ENCODE data around the gene GRIP1. TPM values are rescaled to one million over a fixed set of nuclear protein-coding genes. Genes with fewer than 3 reads are reported as not detected.

GRIP1 gene
- total and polyA plus RNA-seq, 2 experiments from 2014 or later: 7.7 TPM

GRCh38 chr12:66692986-66693385 is 14.1 kb upstream of the GRIP1 start:
- no peak for TF ChIP-seq EZH2 (IDR thresholded peaks at IDR 0.05; ENCODE audit: borderline replicate concordance)
- no peak for TF ChIP-seq CTCF (IDR thresholded peaks at IDR 0.05; ENCODE audit: poor library complexity)
- no peak for TF ChIP-seq EZH2phosphoT487 (IDR thresholded peaks at IDR 0.05; ENCODE audit: low read depth, severe bottlenecking, unreplicated experiment)
- no peak overlapping the region for H3K4me3 ChIP-seq
- H3K9me3 ChIP-seq (ENCODE audit: low read depth): no peaks in the 10 kb centered on the region
- no peak for DNase-seq (ENCODE audit: low spot score)
- no peak overlapping the region for H3K27ac ChIP-seq
- 85% methylated on average over 4 of the region's 4 CpGs for WGBS (ENCODE audit: low lambda C conversion rate, missing lambda C conversion rate)
- no peak overlapping the region for H3K4me2 ChIP-seq
- H4K20me1 ChIP-seq (ENCODE audit: insufficient read depth, poor library complexity, severe bottlenecking): no peaks in the 10 kb centered on the region
- no peaks in the 10 kb centered on the region for H3K79me2 ChIP-seq
- H2AFZ ChIP-seq: no peak overlapping the region
- no peaks in the 10 kb centered on the region for H3K9me2 ChIP-seq (replicated peaks; ENCODE audit: insufficient read depth)
- H3K36me3 ChIP-seq (replicated peaks; ENCODE audit: insufficient read depth, low read depth): no peaks in the 10 kb centered on the region
- no peaks in the 10 kb centered on the region for H3K4me1 ChIP-seq (ENCODE audit: insufficient read depth)
- no peaks in the 10 kb centered on the region for H3K27me3 ChIP-seq

GRCh38 chr12:66692170-66692569 is 13.3 kb upstream of the GRIP1 start:
- H3K27me3 ChIP-seq: no peaks in the 10 kb centered on the region
- H3K4me1 ChIP-seq (ENCODE audit: insufficient read depth): no peaks in the 10 kb centered on the region
- H3K79me2 ChIP-seq: no peaks in the 10 kb centered on the region
- H2AFZ ChIP-seq: no peak overlapping the region
- H3K4me2 ChIP-seq: no peak overlapping the region
- DNase-seq (ENCODE audit: low spot score): no peak
- 93% methylated on average over 1 of the region's 1 CpG for WGBS (ENCODE audit: low lambda C conversion rate, missing lambda C conversion rate)
- no peaks in the 10 kb centered on the region for H3K9me2 ChIP-seq (replicated peaks; ENCODE audit: insufficient read depth)
- TF ChIP-seq CTCF (IDR thresholded peaks at IDR 0.05; ENCODE audit: poor library complexity) (no peak), EZH2phosphoT487 (IDR thresholded peaks at IDR 0.05; ENCODE audit: low read depth, severe bottlenecking, unreplicated experiment) (no peak), EZH2 (IDR thresholded peaks at IDR 0.05; ENCODE audit: borderline replicate concordance) (no peak)
- H3K36me3 ChIP-seq (replicated peaks; ENCODE audit: insufficient read depth, low read depth): no peaks in the 10 kb centered on the region
- no peak overlapping the region for H3K27ac ChIP-seq
- no peaks in the 10 kb centered on the region for H3K9me3 ChIP-seq (ENCODE audit: low read depth)
- no peak overlapping the region for H3K4me3 ChIP-seq
- H4K20me1 ChIP-seq (ENCODE audit: insufficient read depth, poor library complexity, severe bottlenecking): no peaks in the 10 kb centered on the region

- TF ChIP-seq CTCF (IDR thresholded peaks at IDR 0.05; ENCODE audit: poor library complexity) (peak; percentile 72), EZH2phosphoT487 (IDR thresholded peaks at IDR 0.05; ENCODE audit: low read depth, severe bottlenecking, unreplicated experiment) (no peak)
These were observed 10.1 kb upstream of the GRIP1 start for GRCh38 chr12:66688846-66689439.

More at GRCh38 chr12:66688846-66689439, 10.1 kb upstream of the GRIP1 start:
- Histone ChIP-seq H3K9me2 (replicated peaks; ENCODE audit: insufficient read depth) (no peaks in the 10 kb centered on the region), H3K27ac (no peak overlapping the region), H4K20me1 (ENCODE audit: insufficient read depth, poor library complexity, severe bottlenecking) (no peaks in the 10 kb centered on the region), H2AFZ (no peak overlapping the region), H3K4me1 (ENCODE audit: insufficient read depth) (no peaks in the 10 kb centered on the region), H3K79me2 (no peaks in the 10 kb centered on the region), H3K36me3 (replicated peaks; ENCODE audit: insufficient read depth, low read depth) (no peaks in the 10 kb centered on the region), H3K4me3 (no peak overlapping the region), H3K27me3 (no peaks in the 10 kb centered on the region), H3K9me3 (ENCODE audit: low read depth) (no peaks in the 10 kb centered on the region), H3K4me2 (no peak overlapping the region)
- DNase-seq (ENCODE audit: low spot score): peak; percentile 74
- WGBS (ENCODE audit: low lambda C conversion rate, missing lambda C conversion rate): 60% methylated on average over 8 of the region's 8 CpGs

Data from hepatocyte (in vitro differentiated cells).